Measurements from ENCODE around the gene PCDHGB3. TPM values are rescaled to one million over a fixed set of nuclear protein-coding genes. Genes with fewer than 3 reads are reported as not detected.

Gene PCDHGB3
- total and polyA plus RNA-seq, 2 donors (not counting 3 experiments of a cell fraction or from before 2014, with no cell fraction given) = 1.8 to 2.0 TPM

DNA sequence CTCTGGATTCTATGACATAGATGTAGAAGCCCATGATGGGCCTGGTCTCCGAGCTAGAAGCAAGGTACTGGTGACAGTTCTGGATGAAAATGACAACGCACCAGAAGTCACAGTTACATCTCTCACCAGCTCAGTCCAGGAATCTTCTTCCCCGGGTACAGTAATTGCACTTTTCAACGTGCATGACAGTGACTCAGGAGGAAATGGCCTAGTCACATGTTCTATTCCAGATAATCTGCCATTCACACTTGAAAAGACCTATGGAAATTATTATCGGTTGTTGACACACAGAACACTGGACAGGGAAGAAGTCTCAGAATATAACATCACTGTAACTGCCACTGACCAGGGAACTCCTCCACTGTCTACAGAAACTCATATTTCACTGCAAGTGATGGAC, 13.9 kb upstream of the PCDHGB3 start:
- Histone ChIP-seq H3K9me3 (replicated peaks; ENCODE audit: control insufficient read depth, insufficient read depth, low read length) (no peaks in the 10 kb centered on the region), H4K20me1 (replicated peaks; ENCODE audit: control insufficient read depth, extremely low read depth, insufficient read depth, low read length) (no peaks in the 10 kb centered on the region), H3K36me3 (ENCODE audit: control insufficient read depth in 2 of 2, extremely low read depth in 1 of 2, insufficient read depth in 2 of 2, low read length in 2 of 2) (no peaks in the 10 kb centered on the region), H3K9me1 (replicated peaks; ENCODE audit: control insufficient read depth, extremely low read depth, insufficient read depth, low read length) (no peaks in the 10 kb centered on the region), H3K27me3 (ENCODE audit: control insufficient read depth in 2 of 2, insufficient read depth in 2 of 2, low read length in 2 of 2) (peaks cover 28 to 58% of the 10 kb centered on the region in 2 experiments), H3K4me1 (ENCODE audit: control insufficient read depth, extremely low read depth, insufficient read depth, low read length) (no peaks in the 10 kb centered on the region), H3K9ac (replicated peaks; ENCODE audit: extremely low read depth, insufficient read depth, low read length) (no peak overlapping the region), H3K4me3 (replicated peaks in 1 of 3; ENCODE audit: insufficient read depth in 1 of 3, low read depth in 1 of 3, low read length in 3 of 3) (no peak overlapping the region), H3K27ac (ENCODE audit: insufficient read depth, low read depth, low read length) (no peak overlapping the region), H3K79me2 (ENCODE audit: control insufficient read depth, insufficient read depth, low read length) (no peaks in the 10 kb centered on the region), H2AFZ (ENCODE audit: low read depth, low read length) (no peak overlapping the region), H3K4me2 (ENCODE audit: insufficient read depth, low read length) (no peak overlapping the region)
- dilution Hi-C loops (cut with MboI; ENCODE audit: extremely low pct_ligation_motif_present, low sequenced_read_pairs) (no loop called here), intact Hi-C loops (cut with micrococcal nuclease) (no loop called here)
- BruUV-seq (replicated peaks) = no TSS peak
- ChIA-PET POLR2A (no interaction called here), CTCF (interaction anchor here (0.9 to 3.0 kb wide), 12 partner anchors 8 to 207 kb away, joined by 3 to 25 read pairs (median 6); partner anchors contain the start of genes PCDHGA11, PCDHGA12, PCDHGA2 and PCDHGA3)
- DNase-seq (ENCODE audit: low read depth, low spot score) (no peak), FAIRE-seq (no peak)
- TF ChIP-seq MYC (IDR thresholded peaks at IDR 0.05; ENCODE audit: low read depth, low read length) (no peak), POLR2AphosphoS5 (IDR thresholded peaks at IDR 0.05; ENCODE audit: insufficient read depth, low read depth, low read length) (no peak), FOS (IDR thresholded peaks at IDR 0.05; ENCODE audit: borderline replicate concordance, insufficient read depth, low read length) (no peak), POLR2A (IDR thresholded peaks at IDR 0.05; ENCODE audit: low read depth, low read length) (no peak), MAX (IDR thresholded peaks at IDR 0.05; ENCODE audit: insufficient read depth, insufficient read length) (no peak), CTCF (IDR thresholded peaks at IDR 0.05; ENCODE audit: extremely low read depth in 1 of 2, insufficient read depth in 1 of 2, low read depth in 1 of 2, low read length in 2 of 2) (no peak), EZH2 (IDR thresholded peaks at IDR 0.05; ENCODE audit: borderline replicate concordance, low read depth, low read length, severe bottlenecking) (no peak), GATA2 (IDR thresholded peaks at IDR 0.05; ENCODE audit: insufficient read depth, insufficient read length, low read depth, low read length) (no peak), JUN (IDR thresholded peaks at IDR 0.05; ENCODE audit: borderline replicate concordance, insufficient read depth, insufficient read length, low read depth) (no peak)
